HG02840 (cell line): ENCODE data around the gene KRTAP4-5.
"Not testable (repeated sequence)": the region's sequence is repeated elsewhere in the genome, so short reads cannot be mapped to it uniquely, and the experiment has no call there.

Experiments used
- ATAC-seq: cut with Tn5 transposase; IDR thresholded peaks from one replicate; pipeline ENCODE4 v1.9.1; 2021; ENCODE audit warnings: mild to moderate bottlenecking, moderate library complexity, moderate number of reproducible peaks; ENCODE audit not compliant: unreplicated experiment, low FRiP score

KRTAP4-5 gene

GRCh38 chr17:41149652-41149985, at the start of gene KRTAP4-5:
TSS of gene KRTAP4-5 (minus strand) at chr17:41149825. CDS start at chr17:41149767, 58 bp downstream.
- ATAC-seq, result no peak

GRCh38 chr17:41196068-41196467, 46.4 kb upstream of the KRTAP4-5 start:
- no peak for ATAC-seq

- ATAC-seq, result no peak
Observed at GRCh38 chr17:41190328-41190727, 40.7 kb upstream of the KRTAP4-5 start.

- ATAC-seq, result not testable (repeated sequence)
Observed at GRCh38 chr17:41189837-41190318, 40.3 kb upstream of the KRTAP4-5 start, which contains the start of gene KRTAP9-1. TSS of gene KRTAP9-1 (plus strand) at chr17:41189887. CDS start at chr17:41189887, 0 bp downstream.

- ATAC-seq, result no peak
Observed at GRCh38 chr17:41186872-41187271, 37.2 kb upstream of the KRTAP4-5 start.

GRCh38 chr17:41185001-41185400, 35.4 kb upstream of the KRTAP4-5 start:
- no peak for ATAC-seq

- no peak for ATAC-seq
Observed at GRCh38 chr17:41184480-41184961, 34.9 kb upstream of the KRTAP4-5 start, which contains the start of gene KRTAP4-1. TSS of gene KRTAP4-1 (minus strand) at chr17:41184911. CDS start at chr17:41184854, 57 bp downstream.

GRCh38 chr17:41178843-41179616, 29.4 kb upstream of the KRTAP4-5 start:
- ATAC-seq, result no peak

- ATAC-seq, result no peak
Observed at GRCh38 chr17:41178341-41178740, 28.7 kb upstream of the KRTAP4-5 start.

- no peak for ATAC-seq
Observed at GRCh38 chr17:41177727-41178271, 28.2 kb upstream of the KRTAP4-5 start, which contains the start of gene KRTAP4-2. TSS of gene KRTAP4-2 (minus strand) at chr17:41178221. CDS start at chr17:41178164, 57 bp downstream.

- no peak for ATAC-seq
Observed at GRCh38 chr17:41176744-41177387, 27.2 kb upstream of the KRTAP4-5 start.

GRCh38 chr17:41171886-41172285, 22.3 kb upstream of the KRTAP4-5 start:
- no peak for ATAC-seq

GRCh38 chr17:41168121-41168520, 18.5 kb upstream of the KRTAP4-5 start, which contains the start of gene KRTAP4-3:
TSS of gene KRTAP4-3 (minus strand) at chr17:41168221. CDS start at chr17:41168172, 49 bp downstream.
- no peak for ATAC-seq

GRCh38 chr17:41167561-41167960, 17.9 kb upstream of the KRTAP4-5 start:
- ATAC-seq, result no peak

GRCh38 chr17:41163828-41164227, 14.2 kb upstream of the KRTAP4-5 start:
- ATAC-seq, result no peak

GRCh38 chr17:41160648-41161047, 11.0 kb upstream of the KRTAP4-5 start, which contains the start of gene KRTAP4-4:
TSS of gene KRTAP4-4 (minus strand) at chr17:41160748. CDS start at chr17:41160691, 57 bp downstream.
- ATAC-seq, result no peak

GRCh38 chr17:41160190-41160589, 10.6 kb upstream of the KRTAP4-5 start:
- ATAC-seq, result not testable (repeated sequence)

- ATAC-seq, result no peak
Observed at GRCh38 chr17:41153856-41154255, 4.2 kb upstream of the KRTAP4-5 start.

GRCh38 chr17:41151525-41151924, 1.9 kb upstream of the KRTAP4-5 start:
- no peak for ATAC-seq

GRCh38 chr17:41150026-41150425, 401 bp upstream of the KRTAP4-5 start:
- no peak for ATAC-seq
